Gastrocnemius medialis (tissue), 4 donors: ENCODE measurements around the gene SLC39A11. TPM values are rescaled to one million over a fixed set of nuclear protein-coding genes. Genes with fewer than 3 reads are reported as not detected.
"Not testable (repeated sequence)": the region's sequence is repeated elsewhere in the genome, so short reads cannot be mapped to it uniquely, and the experiment has no call there.

Experiments used
- ATAC-seq, 2 donors: fragments of 150-250 bp; one replicate each; pipeline ENCODE4 v1.9.1; 2016
- DNase-seq, 2 donors: peaks; one replicate each; pipeline ENCODE4 v3.0.0-alpha.2; 2019
- H3K27ac ChIP-seq, 4 donors: fragments of 200-600 bp; sonication (generic); 1 replicate in 1 of 4; 2 replicates in 3 of 4; pipeline ENCODE4 v1.5.1; 2016 to 2018; ENCODE audit warnings: mild to moderate bottlenecking in 2 of 4, moderate library complexity in 1 of 4
- H3K27me3 ChIP-seq, 3 donors: fragments of 200-600 bp; sonication (generic) in 2 of 3; 1 replicate in 1 of 3; 2 replicates in 2 of 3; pipeline versions ENCODE4 v1.5.1 to v1.6.0; 2016 to 2019; ENCODE audit warnings: mild to moderate bottlenecking in 1 of 3, moderate library complexity in 1 of 3
- H3K36me3 ChIP-seq, 2 donors: fragments of 200-600 bp; sonication (generic) in 1 of 2; one replicate each; pipeline ENCODE4 v1.5.1; 2017 to 2018
- H3K4me1 ChIP-seq, 2 donors: fragments of 200-600 bp; sonication (generic) in 1 of 2; one replicate each; pipeline ENCODE4 v1.5.1; 2016 to 2017; ENCODE audit warnings: mild to moderate bottlenecking in 2 of 2
- H3K4me3 ChIP-seq, 4 donors: fragments of 200-600 bp; sonication (generic) in 3 of 4; 1 replicate in 1 of 4; 2 replicates in 3 of 4; pipeline ENCODE4 v1.5.1; 2016 to 2019; ENCODE audit warnings: mild to moderate bottlenecking in 2 of 4
- H3K9me3 ChIP-seq, 3 donors: fragments of 200-600 bp; sonication (generic) in 2 of 3; 1 replicate in 1 of 3; 2 replicates in 2 of 3; pipeline ENCODE4 v1.5.1; 2016 to 2019
- POLR2A ChIP-seq, 2 donors: fragments of 450-650 bp; IDR thresholded peaks; one replicate each; pipeline ENCODE4 v1.6.1; 2017; ENCODE audit warnings: antibody characterized with exemption in 2 of 2, mild to moderate bottlenecking in 2 of 2, moderate library complexity in 2 of 2
- in situ Hi-C, 4 donors: fragments of 200-750 bp; cut with MboI; loops; one replicate each; pipeline versions ENCODE4 v1.15.0 to v1.8.0; 2017; ENCODE audit warnings: low sequenced_read_pairs in 4 of 4
- intact Hi-C: fragments of 100-400 bp; cut with DNase I; formaldehyde crosslinking; loops from one replicate; pipeline ENCODE4 v1.15.1; 2023; ENCODE audit warnings: low total_unique reads
- total RNA-seq, 4 donors: library from RNA; depleted of rRNA; stranded (reverse); fragments of >200 nt; gene quantifications; one replicate each; pipeline versions ENCODE4 v1.1.0 to v1.2.3, GENCODE V29; 2016
- TF ChIP-seq, protein P1 (sequence below), 5 experiments: fragments of 450-650 bp in 3 of 5; fragments of 200-600 bp in 2 of 5; sonication (generic) in 2 of 5; IDR thresholded peaks in 4 of 5; conservative IDR thresholded peaks in 1 of 5; 1 replicate in 4 of 5; 2 replicates in 1 of 5; pipeline ENCODE4 v1.5.1; 2016 to 2019; ENCODE audit warnings: antibody characterized with exemption in 5 of 5, mild to moderate bottlenecking in 3 of 5, moderate library complexity in 3 of 5

The SLC39A11 gene
- total RNA-seq, 4 donors from 2014 or later, result 7.6 to 28.4 (median 10.7) TPM

GRCh38 chr17:73003487-73003886, 89.0 kb downstream of the SLC39A11 start:
- Histone ChIP-seq H3K36me3 (no peaks in the 10 kb centered on the region), H3K27me3 (no peaks in the 10 kb centered on the region), H3K4me3 (no peak overlapping the region), H3K27ac (no peak overlapping the region), H3K4me1 (no peaks in the 10 kb centered on the region), H3K9me3 (no peaks in the 10 kb centered on the region)
- TF ChIP-seq, protein P1, sequence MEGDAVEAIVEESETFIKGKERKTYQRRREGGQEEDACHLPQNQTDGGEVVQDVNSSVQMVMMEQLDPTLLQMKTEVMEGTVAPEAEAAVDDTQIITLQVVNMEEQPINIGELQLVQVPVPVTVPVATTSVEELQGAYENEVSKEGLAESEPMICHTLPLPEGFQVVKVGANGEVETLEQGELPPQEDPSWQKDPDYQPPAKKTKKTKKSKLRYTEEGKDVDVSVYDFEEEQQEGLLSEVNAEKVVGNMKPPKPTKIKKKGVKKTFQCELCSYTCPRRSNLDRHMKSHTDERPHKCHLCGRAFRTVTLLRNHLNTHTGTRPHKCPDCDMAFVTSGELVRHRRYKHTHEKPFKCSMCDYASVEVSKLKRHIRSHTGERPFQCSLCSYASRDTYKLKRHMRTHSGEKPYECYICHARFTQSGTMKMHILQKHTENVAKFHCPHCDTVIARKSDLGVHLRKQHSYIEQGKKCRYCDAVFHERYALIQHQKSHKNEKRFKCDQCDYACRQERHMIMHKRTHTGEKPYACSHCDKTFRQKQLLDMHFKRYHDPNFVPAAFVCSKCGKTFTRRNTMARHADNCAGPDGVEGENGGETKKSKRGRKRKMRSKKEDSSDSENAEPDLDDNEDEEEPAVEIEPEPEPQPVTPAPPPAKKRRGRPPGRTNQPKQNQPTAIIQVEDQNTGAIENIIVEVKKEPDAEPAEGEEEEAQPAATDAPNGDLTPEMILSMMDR (IDR thresholded peaks at IDR 0.05 in 4 of 5, conservative IDR thresholded peaks at IDR 0.05 in 1 of 5), result no peak
- TF ChIP-seq POLR2A (IDR thresholded peaks at IDR 0.05), result no peak
- no peak for DNase-seq
- intact Hi-C loops, result no loop called here
- no peak for ATAC-seq
- in situ Hi-C loops, result no loop called here

GRCh38 chr17:73000832-73001231, 91.7 kb downstream of the SLC39A11 start:
- in situ Hi-C loops (no loop called here), intact Hi-C loops (no loop called here)
- TF ChIP-seq, protein P1 (IDR thresholded peaks at IDR 0.05 in 4 of 5, conservative IDR thresholded peaks at IDR 0.05 in 1 of 5), result no peak
- TF ChIP-seq POLR2A (IDR thresholded peaks at IDR 0.05), result no peak
- ATAC-seq (no peak), DNase-seq (no peak)
- Histone ChIP-seq H3K27me3 (no peaks in the 10 kb centered on the region), H3K36me3 (no peaks in the 10 kb centered on the region), H3K4me3 (no peak overlapping the region), H3K27ac (no peak overlapping the region), H3K9me3 (no peaks in the 10 kb centered on the region), H3K4me1 (no peaks in the 10 kb centered on the region)

- H3K9me3 ChIP-seq, ATAC-seq, H3K36me3 ChIP-seq, H3K4me1 ChIP-seq, H3K27ac ChIP-seq, intact Hi-C loops, H3K27me3 ChIP-seq, DNase-seq, H3K4me3 ChIP-seq: not testable (repeated sequence)
- in situ Hi-C loops, result loop anchor here in 1 of 4 donors (25.0 kb wide), 1 partner anchor 138 kb away; no protein-coding TSS in a partner anchor
Measured at GRCh38 chr17:72999474-72999873, 93.0 kb downstream of the SLC39A11 start.

- in situ Hi-C loops, result loop anchor here in 1 of 4 donors (25.0 kb wide), 1 partner anchor 139 kb away; no protein-coding TSS in a partner anchor
- H3K4me3 ChIP-seq, result no peak overlapping the region
- H3K27me3 ChIP-seq, result no peaks in the 10 kb centered on the region
- H3K36me3 ChIP-seq, result no peaks in the 10 kb centered on the region
- H3K9me3 ChIP-seq, result no peaks in the 10 kb centered on the region
- no peak overlapping the region for H3K27ac ChIP-seq
- H3K4me1 ChIP-seq, result no peaks in the 10 kb centered on the region
- DNase-seq (no peak), ATAC-seq (no peak)
- no peak for TF ChIP-seq POLR2A (IDR thresholded peaks at IDR 0.05)
- TF ChIP-seq, protein P1 (IDR thresholded peaks at IDR 0.05 in 4 of 5, conservative IDR thresholded peaks at IDR 0.05 in 1 of 5), result no peak
- intact Hi-C loops, result no loop called here
Measured at GRCh38 chr17:72998343-72998742, 94.1 kb downstream of the SLC39A11 start.

DNA sequence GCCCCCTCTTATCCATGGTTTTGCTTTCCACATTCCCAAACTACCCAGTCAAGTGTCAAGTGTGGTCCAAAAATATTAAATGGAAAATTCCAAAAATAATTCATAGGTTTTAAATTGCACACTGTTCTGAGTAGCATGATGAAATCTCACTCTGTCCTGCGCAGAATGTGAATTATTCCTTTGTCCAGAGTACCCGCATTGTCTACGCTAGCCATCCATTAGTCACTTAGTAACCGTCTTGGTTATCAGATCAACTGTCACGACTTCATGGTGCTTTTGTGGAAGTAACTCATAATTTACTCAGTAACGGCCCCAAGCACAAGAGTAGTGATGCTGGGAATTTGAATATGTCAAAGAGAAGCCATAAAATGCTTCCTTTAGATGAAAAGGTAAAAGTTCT, 94.9 kb downstream of the SLC39A11 start:
- intact Hi-C loops, result no loop called here
- no peaks in the 10 kb centered on the region for H3K4me1 ChIP-seq
- no peak overlapping the region for H3K4me3 ChIP-seq
- TF ChIP-seq, protein P1 (IDR thresholded peaks at IDR 0.05 in 4 of 5, conservative IDR thresholded peaks at IDR 0.05 in 1 of 5), result no peak
- no peak for TF ChIP-seq POLR2A (IDR thresholded peaks at IDR 0.05)
- DNase-seq (no peak), ATAC-seq (no peak)
- no peaks in the 10 kb centered on the region for H3K27me3 ChIP-seq
- no peaks in the 10 kb centered on the region for H3K36me3 ChIP-seq
- no peak overlapping the region for H3K27ac ChIP-seq
- in situ Hi-C loops, result loop anchor here in 1 of 4 donors (25.0 kb wide), 1 partner anchor 140 kb away; no protein-coding TSS in a partner anchor
- no peaks in the 10 kb centered on the region for H3K9me3 ChIP-seq
